Sigmoid colon (tissue), 7 donors: Measurements from ENCODE around the gene PIGN. TPM values are rescaled to one million over a fixed set of nuclear protein-coding genes. Genes with fewer than 3 reads are reported as not detected.

Experiments used
- DNase-seq: peaks from one replicate; pipeline ENCODE4 v3.0.0-alpha.2; 2019
- H3K27ac ChIP-seq, 4 donors: fragments of 200-600 bp; sonication (generic); one replicate each; pipeline ENCODE4 v1.5.1; 2016 to 2019; ENCODE audit warnings: mild to moderate bottlenecking in 1 of 4
- H3K27me3 ChIP-seq, 3 donors: fragments of 200-600 bp; sonication (generic); one replicate each; pipeline ENCODE4 v1.5.1; 2019; ENCODE audit warnings: mild to moderate bottlenecking in 1 of 3
- H3K36me3 ChIP-seq, 4 donors: fragments of 200-600 bp; sonication (generic); one replicate each; pipeline ENCODE4 v1.5.1; 2016 to 2019
- H3K4me1 ChIP-seq, 4 donors: fragments of 200-600 bp; sonication (generic); one replicate each; pipeline ENCODE4 v1.5.1; 2017 to 2019
- H3K4me3 ChIP-seq, 4 donors: fragments of 200-600 bp; sonication (generic); one replicate each; pipeline ENCODE4 v1.5.1; 2017 to 2019; ENCODE audit warnings: mild to moderate bottlenecking in 2 of 4, moderate library complexity in 1 of 4
- H3K9me3 ChIP-seq, 4 donors: fragments of 200-600 bp in 3 of 4; sonication (generic) in 3 of 4; one replicate each; pipeline versions ENCODE4 v1.5.1 to v1.6.1; 2013 to 2019
- CTCF ChIP-seq, 4 experiments: fragments of 450-650 bp in 3 of 4; fragments of 200-600 bp in 1 of 4; IDR thresholded peaks; one replicate each; pipeline ENCODE4 v1.5.1; 2016 to 2019; ENCODE audit warnings: antibody characterized with exemption in 4 of 4, mild to moderate bottlenecking in 3 of 4, moderate library complexity in 2 of 4
- EP300 ChIP-seq, 4 donors: sonication (generic); formaldehyde crosslinking; IDR thresholded peaks; one replicate each; pipeline ENCODE4 v1.6.1; 2017; ENCODE audit warnings: antibody characterized with exemption in 4 of 4
- POLR2A ChIP-seq, 2 donors: fragments of 450-650 bp; IDR thresholded peaks; one replicate each; pipeline ENCODE4 v1.6.1; 2016; ENCODE audit warnings: antibody characterized with exemption in 2 of 2, mild to moderate bottlenecking in 2 of 2, moderate library complexity in 2 of 2
- POLR2AphosphoS5 ChIP-seq, 4 donors: sonication (generic); formaldehyde crosslinking; IDR thresholded peaks; one replicate each; pipeline ENCODE4 v1.6.1; 2017; ENCODE audit warnings: antibody characterized with exemption in 4 of 4
- WGBS, 2 donors: extraction: QIAGEN DNeasy Blood & Tissue Kit; methylation state at CpG; one replicate each; pipeline ENCODE4 v1.1.7; 2013; 5-methylcytosine and 5-hydroxymethylcytosine counted together
- intact Hi-C: fragments of 100-400 bp; cut with DNase I; formaldehyde crosslinking; loops from one replicate; pipeline ENCODE4 v1.15.1; 2023
- polyA plus RNA-seq, 3 donors: library from polyadenylated mRNA; stranded (reverse); fragments of 200-250 nt; gene quantifications; one replicate each; pipeline ENCODE4 v1.2.3, GENCODE V29; 2013
- total RNA-seq, 4 donors: library from RNA; depleted of rRNA; stranded (reverse); fragments of >200 nt; gene quantifications; one replicate each; pipeline ENCODE4 v1.1.0, GENCODE V29; 2016
- donor health status: healthy with polysubstance abuse.
- donor health status: Bipolar disorder and iron deficiency.
- donor health status: healthy.

PIGN gene
- total and polyA plus RNA-seq, 7 donors: 3.0 to 23.2 (median 18.4) TPM

- no peak for DNase-seq
- peaks cover 0 to 4% (median 0%) of the 10 kb centered on the region in 4 donors for H3K4me1 ChIP-seq
- TF ChIP-seq CTCF (IDR thresholded peaks at IDR 0.05) (no peak), POLR2A (IDR thresholded peaks at IDR 0.05) (no peak), EP300 (IDR thresholded peaks at IDR 0.05) (no peak), POLR2AphosphoS5 (IDR thresholded peaks at IDR 0.05) (no peak)
- H3K36me3 ChIP-seq: no peaks in the 10 kb centered on the region
- no peak overlapping the region for H3K4me3 ChIP-seq
- no peaks in the 10 kb centered on the region for H3K27me3 ChIP-seq
- H3K27ac ChIP-seq: no peak overlapping the region
- intact Hi-C loops: no loop called here
- no peaks in the 10 kb centered on the region for H3K9me3 ChIP-seq
- WGBS, 2 donors: 83 to 87% methylated on average over 3 of the region's 3 CpGs
These were observed 195.7 kb downstream of the PIGN start for GRCh38 chr18:61991201-61991600.

Other genes starting within 250 kb of the PIGN start
- gene RELCH, start 199 bp upstream of the PIGN start, total RNA-seq: 10 to 100 TPM; 19.3 to 28.8 (median 25.3) TPM
- gene RELCH, start 199 bp upstream of the PIGN start, polyA plus RNA-seq: 10 to 100 TPM in 1 of 3 donors, 1 to 10 TPM in 2; 6.6 to 17.6 (median 9.0) TPM
- 1 to 10 TPM; 2.1 to 6.1 (median 4.3) TPM for gene TNFRSF11A, start 138.3 kb upstream of the PIGN start, total RNA-seq
- gene TNFRSF11A, start 138.3 kb upstream of the PIGN start, polyA plus RNA-seq: 10 to 100 TPM in 1 of 3 donors, 1 to 10 TPM in 2; 2.4 to 19.9 (median 2.8) TPM